HEK293 (cell line): ENCODE measurements around the gene SLC30A10.

Experiments
- CTCF ChIA-PET: fragments of 350-600 bp; formaldehyde crosslinking; extraction: SDS; loops from one replicate; lab custom pipeline; 2021; ENCODE audit warnings: antibody characterized with exemption; lab: Yijun Ruan, JAX
- POLR2A ChIA-PET: fragments of 300-600 bp; formaldehyde crosslinking; extraction: SDS; loops from one replicate; lab custom pipeline; 2020; ENCODE audit warnings: antibody characterized with exemption, inconsistent platforms; lab: Yijun Ruan, JAX
- H3K27ac ChIP-seq: fragments of 200-500 bp; sonication (Bioruptor generic); 2 replicates; pipeline ENCODE4 v1.5.1; 2014; ENCODE audit warnings: low read depth, low read length, control low read depth, inconsistent platforms; ENCODE audit errors: extremely low read depth
- H3K36me3 ChIP-seq, 2 experiments: fragments of 200-500 bp in 1 of 2; sonication (Bioruptor generic) in 1 of 2; 1 replicate in 1 of 2; 2 replicates in 1 of 2; pipeline ENCODE4 v1.5.1; 2014 to 2017; ENCODE audit warnings: inconsistent platforms in 2 of 2, low read length in 2 of 2; ENCODE audit not compliant: control insufficient read depth in 2 of 2, insufficient read depth in 1 of 2
- H3K4me1 ChIP-seq: fragments of 200-500 bp; sonication (Bioruptor generic); 2 replicates; pipeline ENCODE4 v1.5.1; 2014; ENCODE audit warnings: mild to moderate bottlenecking, low read length, inconsistent platforms; ENCODE audit not compliant: control insufficient read depth, insufficient read depth
- H3K4me3 ChIP-seq: 2 replicates; pipeline ENCODE4 v1.5.1; 2011; ENCODE audit warnings: low read depth, mild to moderate bottlenecking, control low read depth, low read length, moderate library complexity
- H3K9me3 ChIP-seq: fragments of 200-500 bp; sonication (Bioruptor generic); 2 replicates; pipeline ENCODE4 v1.5.1; 2014; ENCODE audit warnings: low read depth, low read length, inconsistent platforms; ENCODE audit not compliant: control insufficient read depth, insufficient read depth
- ATF2 ChIP-seq: fragments of 450-650 bp; formaldehyde crosslinking; IDR thresholded peaks from 2 replicates; pipeline ENCODE4 v1.5.1; 2016; ENCODE audit warnings: missing biosample characterization, missing genetic modification characterization, low read depth
- GFI1B ChIP-seq: fragments of 450-650 bp; formaldehyde crosslinking; IDR thresholded peaks from 2 replicates; pipeline ENCODE4 v1.5.1; 2016; ENCODE audit warnings: missing biosample characterization, missing genetic modification characterization
- KLF16 ChIP-seq: fragments of 450-650 bp; formaldehyde crosslinking; IDR thresholded peaks from 2 replicates; pipeline ENCODE4 v1.5.1; 2017; ENCODE audit warnings: missing biosample characterization, missing genetic modification characterization
- PBX3 ChIP-seq: sonication (generic); formaldehyde crosslinking; IDR thresholded peaks from 2 replicates; pipeline ENCODE4 v1.8.1; 2022; ENCODE audit warnings: mild to moderate bottlenecking, moderate library complexity, missing genetic modification reagents
- PRDM6 ChIP-seq: fragments of 450-650 bp; formaldehyde crosslinking; IDR thresholded peaks from 2 replicates; pipeline ENCODE4 v1.5.1; 2017; ENCODE audit warnings: missing biosample characterization, missing genetic modification characterization
- ZBTB1 ChIP-seq: fragments of 450-650 bp; formaldehyde crosslinking; IDR thresholded peaks from 2 replicates; pipeline ENCODE4 v1.5.1; 2016; ENCODE audit warnings: missing biosample characterization, missing genetic modification characterization
- ZNF169 ChIP-seq: fragments of 450-650 bp; formaldehyde crosslinking; IDR thresholded peaks from 2 replicates; pipeline ENCODE4 v1.5.1; 2016; ENCODE audit warnings: missing biosample characterization, missing genetic modification characterization
- ZNF24 ChIP-seq: fragments of 450-650 bp; formaldehyde crosslinking; IDR thresholded peaks from 2 replicates; pipeline ENCODE4 v1.5.1; 2016; ENCODE audit warnings: missing biosample characterization, missing genetic modification characterization
- ZNF488 ChIP-seq: fragments of 450-650 bp; formaldehyde crosslinking; IDR thresholded peaks from 2 replicates; pipeline ENCODE4 v1.5.1; 2016; ENCODE audit warnings: missing biosample characterization, missing genetic modification characterization
- ZNF521 ChIP-seq: fragments of 450-650 bp; formaldehyde crosslinking; IDR thresholded peaks from 2 replicates; pipeline ENCODE4 v1.5.1; 2017; ENCODE audit warnings: missing biosample characterization, mild to moderate bottlenecking, missing genetic modification characterization
- ZNF561 ChIP-seq: fragments of 450-650 bp; IDR thresholded peaks from 2 replicates; pipeline ENCODE4 v1.5.1; 2018; ENCODE audit warnings: missing biosample characterization, missing genetic modification characterization, borderline replicate concordance
- ZNF596 ChIP-seq: fragments of 450-650 bp; IDR thresholded peaks from 2 replicates; pipeline ENCODE4 v1.5.0; 2018; ENCODE audit warnings: missing biosample characterization, mild to moderate bottlenecking, missing genetic modification characterization, moderate library complexity
- ZNF645 ChIP-seq: fragments of 450-650 bp; formaldehyde crosslinking; IDR thresholded peaks from 2 replicates; pipeline ENCODE4; 2016; ENCODE audit warnings: missing biosample characterization, missing genetic modification characterization
- ZNF660 ChIP-seq: fragments of 450-650 bp; IDR thresholded peaks from 2 replicates; pipeline ENCODE4 v1.5.1; 2018; ENCODE audit warnings: missing biosample characterization, mild to moderate bottlenecking, missing genetic modification characterization
- ZNF707 ChIP-seq: fragments of 450-650 bp; formaldehyde crosslinking; IDR thresholded peaks from 2 replicates; pipeline ENCODE4 v1.5.1; 2016; ENCODE audit warnings: missing biosample characterization, missing genetic modification characterization

Gene SLC30A10

GRCh38 chr1:219917281-219917680 lies 11.1 kb downstream of the SLC30A10 start:
- ChIA-PET CTCF (interaction anchor here (0.7 kb wide), 1 partner anchor 57 kb away, joined by 3 read pairs; no protein-coding TSS in a partner anchor), POLR2A (no interaction called here)
- Histone ChIP-seq H3K9me3 (no peaks in the 10 kb centered on the region), H3K4me1 (no peaks in the 10 kb centered on the region), H3K4me3 (no peak overlapping the region), H3K36me3 (peaks cover 0 to 7% of the 10 kb centered on the region in 2 experiments; a peak in 1 of 3 replicates), H3K27ac (no peak overlapping the region)
- TF ChIP-seq ZNF596 (tag by site-specific recombination) = no peak
- no peak for TF ChIP-seq ZNF521 (tag by site-specific recombination)
- no peak for TF ChIP-seq GFI1B
- no peak for TF ChIP-seq ZNF24 (tag by site-specific recombination)
- TF ChIP-seq ZNF488 (tag by site-specific recombination) = no peak
- TF ChIP-seq ZNF707 (tag by site-specific recombination) = no peak
- no peak for TF ChIP-seq PBX3
- no peak for TF ChIP-seq ZNF561 (tag by site-specific recombination)
- no peak for TF ChIP-seq ZNF645 (tag by site-specific recombination)
- no peak for TF ChIP-seq ZBTB1 (tag by site-specific recombination)
- TF ChIP-seq ZNF169 = no peak
- no peak for TF ChIP-seq ZNF660

GRCh38 chr1:219916257-219916656 lies 12.1 kb downstream of the SLC30A10 start:
- no peaks in the 10 kb centered on the region for H3K4me1 ChIP-seq
- TF ChIP-seq PRDM6 (tag by site-specific recombination) (no peak), ATF2 (peak; percentile 78; the same call in 1 of the 2 replicates), KLF16 (tag by site-specific recombination) (no peak)
- no peak overlapping the region for H3K27ac ChIP-seq
- H3K36me3 ChIP-seq = peaks cover 0 to 7% of the 10 kb centered on the region in 2 experiments; a peak in 1 of 3 replicates
- POLR2A ChIA-PET = no interaction called here
- no peak overlapping the region for H3K4me3 ChIP-seq
- CTCF ChIA-PET = no interaction called here
- no peaks in the 10 kb centered on the region for H3K9me3 ChIP-seq
